Loucy (cell line): ENCODE results near the gene IFI27L2.

Experiments
- CTCF ChIP-seq: fragments of 200-600 bp; sonication (generic); conservative IDR thresholded peaks from 2 replicates; pipeline ENCODE4 v1.5.1; 2014; ENCODE audit warnings: mild to moderate bottlenecking, antibody characterized with exemption, low read length
- EZH2phosphoT487 ChIP-seq: fragments of 200-600 bp; IDR thresholded peaks from 2 replicates; pipeline ENCODE4 v1.6.1; 2018; ENCODE audit warnings: antibody characterized with exemption, mild to moderate bottlenecking, moderate library complexity, borderline replicate concordance

DNA sequence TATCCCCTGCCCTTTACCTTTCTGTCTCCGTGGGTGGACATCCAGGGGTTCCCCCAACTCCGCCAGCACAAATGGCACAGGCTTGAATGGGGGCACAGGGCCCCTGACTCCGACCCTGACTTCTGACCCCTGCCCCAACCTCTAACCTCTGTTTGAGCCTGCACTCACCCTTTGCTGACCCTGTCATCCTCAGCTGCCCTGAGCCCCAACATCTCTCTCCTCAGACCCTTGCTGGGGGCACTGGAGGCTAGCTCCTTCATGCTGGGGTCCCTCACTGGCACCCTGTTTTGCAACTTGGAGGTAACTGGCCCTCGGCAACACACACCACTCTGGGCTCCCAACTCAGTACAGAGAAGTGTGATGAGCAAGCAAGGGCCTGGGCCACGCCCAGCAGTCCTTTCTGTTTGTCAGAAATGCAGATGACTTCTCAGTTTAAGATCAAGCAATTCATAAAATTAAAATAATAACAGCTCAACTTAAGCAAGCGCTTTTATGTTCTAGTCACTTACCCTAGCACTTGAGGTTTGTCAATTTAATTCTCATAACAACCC, 16.8 kb downstream of the IFI27L2 start:
- TF ChIP-seq CTCF: no peak
- no peak for TF ChIP-seq EZH2phosphoT487
